Breast epithelium (tissue), 4 donors: ENCODE results near the gene ABT1. TPM values are rescaled to one million over a fixed set of nuclear protein-coding genes. Genes with fewer than 3 reads are reported as not detected.
A peak's percentile ranks its signal among the peaks of the same experiment; 100 is the strongest.

Experiments
- DNase-seq, 2 donors: peaks; one replicate each; pipeline ENCODE4 v3.0.0-alpha.2; 2019; ENCODE audit warnings: low spot score in 2 of 2
- H3K27ac ChIP-seq, 2 donors: fragments of 200-600 bp; sonication (generic) in 1 of 2; one replicate each; pipeline ENCODE4 v1.5.1; 2016 to 2019; ENCODE audit warnings: mild to moderate bottlenecking in 1 of 2
- H3K27me3 ChIP-seq, 2 donors: fragments of 200-600 bp; sonication (generic) in 1 of 2; one replicate each; pipeline versions ENCODE4 v1.5.1 to v1.6.0; 2017 to 2019; ENCODE audit warnings: control low read depth in 1 of 2, mild to moderate bottlenecking in 1 of 2
- H3K36me3 ChIP-seq: fragments of 200-600 bp; one replicate; pipeline ENCODE4 v1.5.1; 2019
- H3K4me1 ChIP-seq, 2 donors: fragments of 200-600 bp; sonication (generic); one replicate each; pipeline ENCODE4 v1.5.1; 2016 to 2019; ENCODE audit warnings: control low read depth in 1 of 2
- H3K4me3 ChIP-seq, 3 donors: fragments of 200-600 bp; sonication (generic); 1 replicate in 2 of 3; 2 replicates in 1 of 3; pipeline ENCODE4 v1.5.1; 2016 to 2019; ENCODE audit warnings: mild to moderate bottlenecking in 3 of 3, moderate library complexity in 2 of 3
- H3K9me3 ChIP-seq, 2 donors: fragments of 200-600 bp; sonication (generic) in 1 of 2; one replicate each; pipeline ENCODE4 v1.5.1; 2016 to 2019; ENCODE audit warnings: control low read depth in 1 of 2
- CTCF ChIP-seq, 3 donors: fragments of 450-650 bp; IDR thresholded peaks; one replicate each; pipeline ENCODE4 v1.5.1; 2016 to 2017; ENCODE audit warnings: antibody characterized with exemption in 3 of 3, mild to moderate bottlenecking in 3 of 3, moderate library complexity in 3 of 3
- POLR2A ChIP-seq: fragments of 450-650 bp; IDR thresholded peaks from one replicate; pipeline ENCODE4 v1.6.1; 2016; ENCODE audit warnings: antibody characterized with exemption, mild to moderate bottlenecking, moderate library complexity
- POLR2AphosphoS5 ChIP-seq, 3 donors: sonication (generic); formaldehyde crosslinking; IDR thresholded peaks; one replicate each; pipeline ENCODE4 v1.6.1; 2017; ENCODE audit warnings: antibody characterized with exemption in 3 of 3
- intact Hi-C: fragments of 100-400 bp; cut with DNase I; formaldehyde crosslinking; loops from one replicate; pipeline ENCODE4 v1.15.1; 2023; ENCODE audit warnings: low total_unique reads
- total RNA-seq, 3 donors: library from RNA; depleted of rRNA; stranded (reverse); fragments of >200 nt; gene quantifications; one replicate each; pipeline ENCODE4 v1.1.0, GENCODE V29; 2016

Gene ABT1
- total RNA-seq, 3 donors from 2014 or later, result 13.8 to 19.5 (median 18.0) TPM

- DNase-seq, result no peak
- intact Hi-C loops, result loop anchor here (5.0 kb wide), 1 partner anchor 1149 kb away; no protein-coding TSS in a partner anchor
- H3K36me3 ChIP-seq, result peaks cover 3% of the 10 kb centered on the region
- peaks cover 0 to 13% of the 10 kb centered on the region in 2 donors for H3K27me3 ChIP-seq
- peak overlapping the region in 1 of 3 donors; percentile 89 for H3K4me3 ChIP-seq
- TF ChIP-seq POLR2A, result no peak
- no peak overlapping the region for H3K27ac ChIP-seq
- H3K4me1 ChIP-seq, result peaks cover 6 to 8% of the 10 kb centered on the region in 2 donors
- H3K9me3 ChIP-seq, result no peaks in the 10 kb centered on the region
These were observed 1.5 kb downstream of the ABT1 start for GRCh38 chr6:26598267-26598666.

GRCh38 chr6:26599134-26599533, 2.4 kb downstream of the ABT1 start:
- TF ChIP-seq POLR2A, result no peak
- TF ChIP-seq POLR2AphosphoS5 (IDR thresholded peaks at IDR 0.05), result no peak
- no peak for TF ChIP-seq CTCF (IDR thresholded peaks at IDR 0.05)
- H3K9me3 ChIP-seq, result no peaks in the 10 kb centered on the region
- peaks cover 3% of the 10 kb centered on the region for H3K36me3 ChIP-seq
- H3K4me3 ChIP-seq, result no peak overlapping the region
- no peak for DNase-seq
- intact Hi-C loops, result loop anchor here (5.0 kb wide), 1 partner anchor 1148 kb away; no protein-coding TSS in a partner anchor
- peaks cover 6 to 8% of the 10 kb centered on the region in 2 donors for H3K4me1 ChIP-seq
- peaks cover 0 to 5% of the 10 kb centered on the region in 2 donors for H3K27me3 ChIP-seq
- no peak overlapping the region for H3K27ac ChIP-seq

GRCh38 chr6:26599591-26599990, 2.8 kb downstream of the ABT1 start:
- no peak overlapping the region for H3K27ac ChIP-seq
- DNase-seq, result no peak
- no peak for TF ChIP-seq POLR2A
- TF ChIP-seq CTCF (IDR thresholded peaks at IDR 0.05), result no peak
- TF ChIP-seq POLR2AphosphoS5 (IDR thresholded peaks at IDR 0.05), result no peak
- H3K36me3 ChIP-seq, result peaks cover 3% of the 10 kb centered on the region
- peaks cover 0 to under 1% of the 10 kb centered on the region in 2 donors for H3K27me3 ChIP-seq
- peaks cover 6 to 8% of the 10 kb centered on the region in 2 donors for H3K4me1 ChIP-seq
- no peak overlapping the region for H3K4me3 ChIP-seq
- intact Hi-C loops, result loop anchor here (5.0 kb wide), 1 partner anchor 1148 kb away; no protein-coding TSS in a partner anchor
- no peaks in the 10 kb centered on the region for H3K9me3 ChIP-seq

GRCh38 chr6:26600759-26601158, 4.0 kb downstream of the ABT1 start:
- TF ChIP-seq CTCF (IDR thresholded peaks at IDR 0.05), result no peak
- no peak for TF ChIP-seq POLR2A
- TF ChIP-seq POLR2AphosphoS5 (IDR thresholded peaks at IDR 0.05), result no peak
- H3K36me3 ChIP-seq, result peaks cover 3% of the 10 kb centered on the region
- no peak overlapping the region for H3K27ac ChIP-seq
- intact Hi-C loops, result no loop called here
- H3K4me1 ChIP-seq, result peaks cover 6 to 8% of the 10 kb centered on the region in 2 donors
- DNase-seq, result no peak
- H3K4me3 ChIP-seq, result no peak overlapping the region
- no peaks in the 10 kb centered on the region for H3K27me3 ChIP-seq
- H3K9me3 ChIP-seq, result no peaks in the 10 kb centered on the region

GRCh38 chr6:26602262-26602661, 5.5 kb downstream of the ABT1 start:
- intact Hi-C loops, result no loop called here
- peaks cover 6 to 8% of the 10 kb centered on the region in 2 donors for H3K4me1 ChIP-seq
- H3K27ac ChIP-seq, result no peak overlapping the region
- H3K27me3 ChIP-seq, result no peaks in the 10 kb centered on the region
- peaks cover 3% of the 10 kb centered on the region for H3K36me3 ChIP-seq
- no peak for TF ChIP-seq POLR2AphosphoS5 (IDR thresholded peaks at IDR 0.05)
- no peak for TF ChIP-seq POLR2A
- no peak for TF ChIP-seq CTCF (IDR thresholded peaks at IDR 0.05)
- no peak for DNase-seq
- no peaks in the 10 kb centered on the region for H3K9me3 ChIP-seq
- no peak overlapping the region for H3K4me3 ChIP-seq

GRCh38 chr6:26604026-26604425, 7.3 kb downstream of the ABT1 start:
- Histone ChIP-seq H3K27ac (no peak overlapping the region), H3K4me1 (no peaks in the 10 kb centered on the region), H3K9me3 (no peaks in the 10 kb centered on the region), H3K36me3 (no peaks in the 10 kb centered on the region), H3K4me3 (no peak overlapping the region), H3K27me3 (no peaks in the 10 kb centered on the region)
- no peak for DNase-seq
- TF ChIP-seq CTCF (IDR thresholded peaks at IDR 0.05) (no peak), POLR2A (no peak), POLR2AphosphoS5 (IDR thresholded peaks at IDR 0.05) (no peak)
- intact Hi-C loops, result no loop called here
